Right lobe of liver (tissue), 4 donors: ENCODE data around the gene RAB5B.

ENCODE experiments used
- POLR2A ChIP-seq: fragments of 450-650 bp; IDR thresholded peaks from one replicate; pipeline ENCODE4 v1.6.1; 2017; ENCODE audit warnings: antibody characterized with exemption, mild to moderate bottlenecking
- TF ChIP-seq, protein P1 (sequence below), 4 donors: fragments of 200-600 bp in 3 of 4; fragments of 450-650 bp in 1 of 4; IDR thresholded peaks; one replicate each; pipeline versions ENCODE4 v1.5.1 to v1.8.0; 2016 to 2022; ENCODE audit warnings: antibody characterized with exemption in 4 of 4, mild to moderate bottlenecking in 2 of 4
- donor health status: DM: no; HTN: no; CAD: no.
- donor health status: DM: no; HTN: no; CAD: no.
- donor health status: DM: no; HTN: yes; CAD: no.

DNA sequence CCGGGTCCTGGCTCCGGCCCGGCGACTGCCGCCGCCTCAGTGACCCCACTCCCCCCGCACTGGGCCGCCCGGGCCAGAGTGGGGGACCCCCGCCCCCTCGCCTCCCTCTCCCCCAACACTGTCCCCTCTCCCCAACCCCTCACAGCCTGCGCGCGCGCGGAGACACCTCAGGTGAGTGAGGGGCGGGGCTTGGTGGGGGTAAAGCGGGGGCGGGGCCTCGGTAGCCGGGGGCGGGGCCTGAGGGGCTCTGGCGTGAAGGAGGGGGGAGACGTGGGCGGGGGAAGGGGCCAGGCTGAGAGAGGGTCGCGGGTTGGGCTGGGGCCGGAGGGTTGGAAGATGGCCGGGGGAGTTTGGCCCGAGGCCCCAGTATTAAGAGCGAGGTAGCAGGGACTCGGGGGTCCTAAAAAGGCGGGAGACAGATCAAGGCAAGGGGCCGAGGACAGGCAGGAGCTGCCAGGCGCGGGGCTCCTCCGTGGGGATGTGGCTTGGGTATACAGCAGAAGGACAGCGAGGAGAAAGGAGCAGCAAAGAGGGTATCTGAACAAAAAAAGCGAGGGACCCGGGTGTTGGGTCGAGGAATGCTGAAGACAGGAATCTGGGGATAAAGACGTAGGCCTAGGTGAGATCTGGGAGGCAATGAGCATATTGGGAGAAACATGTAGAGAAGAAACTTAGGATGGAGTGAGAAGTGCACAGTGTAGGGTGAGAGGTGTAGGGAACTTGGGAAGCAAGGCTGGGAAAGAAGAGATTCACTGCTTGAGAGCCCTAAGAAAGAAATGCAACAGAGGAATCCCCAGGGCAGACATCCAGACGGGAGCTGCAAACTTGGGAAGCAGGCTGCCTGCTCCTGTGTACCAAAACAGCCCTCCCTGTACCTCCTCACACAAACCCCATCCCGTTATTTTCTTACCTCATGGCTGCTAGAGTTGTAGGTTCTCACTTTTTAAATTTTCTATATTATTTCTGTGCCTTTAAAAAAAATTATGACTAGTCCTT, 34.0 kb downstream of the RAB5B start:
- TF ChIP-seq, protein P1, sequence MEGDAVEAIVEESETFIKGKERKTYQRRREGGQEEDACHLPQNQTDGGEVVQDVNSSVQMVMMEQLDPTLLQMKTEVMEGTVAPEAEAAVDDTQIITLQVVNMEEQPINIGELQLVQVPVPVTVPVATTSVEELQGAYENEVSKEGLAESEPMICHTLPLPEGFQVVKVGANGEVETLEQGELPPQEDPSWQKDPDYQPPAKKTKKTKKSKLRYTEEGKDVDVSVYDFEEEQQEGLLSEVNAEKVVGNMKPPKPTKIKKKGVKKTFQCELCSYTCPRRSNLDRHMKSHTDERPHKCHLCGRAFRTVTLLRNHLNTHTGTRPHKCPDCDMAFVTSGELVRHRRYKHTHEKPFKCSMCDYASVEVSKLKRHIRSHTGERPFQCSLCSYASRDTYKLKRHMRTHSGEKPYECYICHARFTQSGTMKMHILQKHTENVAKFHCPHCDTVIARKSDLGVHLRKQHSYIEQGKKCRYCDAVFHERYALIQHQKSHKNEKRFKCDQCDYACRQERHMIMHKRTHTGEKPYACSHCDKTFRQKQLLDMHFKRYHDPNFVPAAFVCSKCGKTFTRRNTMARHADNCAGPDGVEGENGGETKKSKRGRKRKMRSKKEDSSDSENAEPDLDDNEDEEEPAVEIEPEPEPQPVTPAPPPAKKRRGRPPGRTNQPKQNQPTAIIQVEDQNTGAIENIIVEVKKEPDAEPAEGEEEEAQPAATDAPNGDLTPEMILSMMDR (IDR thresholded peaks at IDR 0.05) = no peak
- no peak for TF ChIP-seq POLR2A
